HUES6 (cell line): ENCODE results near the gene PTPRS.

Experiments
- H3K27ac ChIP-seq: 2 replicates; pipeline ENCODE4 v1.7.0; 2013; ENCODE audit warnings: low read depth, mild to moderate bottlenecking, low read length, inconsistent platforms
- H3K27me3 ChIP-seq: 2 replicates; pipeline ENCODE4 v1.6.1; 2013; ENCODE audit warnings: low read length; ENCODE audit not compliant: control insufficient read depth, insufficient read depth
- H3K36me3 ChIP-seq: 2 replicates; pipeline ENCODE4 v1.6.1; 2013; ENCODE audit warnings: low read length; ENCODE audit not compliant: control insufficient read depth, insufficient read depth
- H3K4me1 ChIP-seq: 2 replicates; pipeline ENCODE4 v1.6.1; 2013; ENCODE audit warnings: low read length; ENCODE audit not compliant: control insufficient read depth, insufficient read depth
- H3K4me3 ChIP-seq: 2 replicates; pipeline ENCODE4 v1.5.1; 2013; ENCODE audit warnings: low read depth, low read length
- H3K9ac ChIP-seq: one replicate; pipeline ENCODE4 v1.6.1; 2013; ENCODE audit warnings: mild to moderate bottlenecking, low read length
- H3K9me3 ChIP-seq: 2 replicates; pipeline ENCODE4 v1.6.1; 2013; ENCODE audit warnings: low read depth, low read length; ENCODE audit not compliant: control insufficient read depth, insufficient read depth

Gene PTPRS

DNA sequence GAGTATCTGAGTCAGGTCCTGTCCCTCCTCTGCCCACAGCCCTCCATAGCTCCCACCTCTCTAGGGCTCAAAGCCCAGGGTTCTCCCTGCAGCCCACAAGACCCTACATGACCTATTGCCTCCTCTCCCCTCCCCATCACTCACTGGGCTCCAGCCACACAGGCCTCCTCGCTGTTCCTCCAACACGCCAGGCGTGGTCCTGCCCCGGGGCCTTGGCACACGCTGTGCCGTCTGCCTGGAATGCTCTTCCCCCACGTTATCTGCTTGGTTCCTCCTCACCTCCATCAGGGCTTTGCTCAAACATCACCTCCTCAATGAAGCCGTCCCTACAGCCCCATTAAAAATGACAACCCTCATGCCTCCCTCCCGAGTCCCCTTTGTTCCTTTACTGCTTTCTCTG is 21.1 kb downstream of the PTPRS start:
- Histone ChIP-seq H3K4me1 (0 out of 2 replicates have a peak, but pooled peaks cover 4% of the 10 kb centered on the region), H3K9me3 (no peaks in the 10 kb centered on the region), H3K27me3 (no peaks in the 10 kb centered on the region), H3K4me3 (no peak overlapping the region), H3K27ac (no peak overlapping the region), H3K36me3 (peaks cover 6% of the 10 kb centered on the region; the same call in 1 of the 2 replicates), H3K9ac (no peak overlapping the region)

DNA sequence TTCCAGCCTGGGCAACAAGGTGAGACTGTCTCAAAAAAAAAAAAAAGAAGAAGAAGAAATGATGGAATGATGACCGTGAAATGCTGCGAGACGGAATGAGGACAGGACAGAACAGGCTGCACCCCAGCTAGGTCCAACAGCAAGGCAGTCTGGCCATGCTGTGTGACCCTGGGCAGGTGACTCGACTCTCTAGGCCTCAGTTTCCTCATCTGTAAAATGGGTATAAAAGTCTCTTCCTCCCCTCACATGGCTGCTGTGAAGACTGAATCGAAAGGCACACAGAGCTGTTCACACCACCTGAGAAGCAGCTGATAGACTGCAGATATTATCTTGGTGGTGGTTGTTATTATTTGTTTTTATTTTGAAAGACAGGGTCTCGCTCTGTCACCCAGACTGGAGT is 22.3 kb downstream of the PTPRS start:
- no peak overlapping the region for H3K4me3 ChIP-seq
- 0 out of 2 replicates have a peak, but pooled peaks cover 4% of the 10 kb centered on the region for H3K4me1 ChIP-seq
- no peak overlapping the region for H3K9ac ChIP-seq
- no peak overlapping the region for H3K27ac ChIP-seq
- H3K27me3 ChIP-seq: no peaks in the 10 kb centered on the region
- no peaks in the 10 kb centered on the region for H3K9me3 ChIP-seq
- H3K36me3 ChIP-seq: no peaks in the 10 kb centered on the region

DNA sequence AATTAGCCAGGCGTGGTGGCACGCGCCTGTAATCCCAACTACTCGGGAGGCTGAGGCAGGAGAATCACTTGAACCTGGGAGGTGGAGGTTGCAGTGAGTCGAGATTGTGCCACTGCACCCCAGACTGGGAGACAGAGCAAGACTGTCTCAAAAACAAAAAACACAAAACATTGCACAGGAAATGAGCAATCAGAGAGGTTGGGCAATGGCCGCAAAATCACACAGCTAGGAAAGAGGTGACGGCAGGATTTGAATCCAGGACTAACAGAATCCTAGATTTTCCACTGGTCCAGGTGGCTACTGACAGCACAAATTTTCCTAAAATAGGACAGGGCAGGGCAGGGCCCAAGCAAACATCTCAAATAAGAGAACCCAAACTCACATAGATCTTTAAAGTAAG is 23.3 kb downstream of the PTPRS start:
- no peak overlapping the region for H3K4me3 ChIP-seq
- 0 out of 2 replicates have a peak, but pooled peaks cover 4% of the 10 kb centered on the region for H3K4me1 ChIP-seq
- H3K9me3 ChIP-seq: no peaks in the 10 kb centered on the region
- H3K9ac ChIP-seq: no peak overlapping the region
- H3K27me3 ChIP-seq: no peaks in the 10 kb centered on the region
- H3K27ac ChIP-seq: no peak overlapping the region
- H3K36me3 ChIP-seq: 0 out of 2 replicates have a peak, but pooled peaks cover under 1% of the 10 kb centered on the region

DNA sequence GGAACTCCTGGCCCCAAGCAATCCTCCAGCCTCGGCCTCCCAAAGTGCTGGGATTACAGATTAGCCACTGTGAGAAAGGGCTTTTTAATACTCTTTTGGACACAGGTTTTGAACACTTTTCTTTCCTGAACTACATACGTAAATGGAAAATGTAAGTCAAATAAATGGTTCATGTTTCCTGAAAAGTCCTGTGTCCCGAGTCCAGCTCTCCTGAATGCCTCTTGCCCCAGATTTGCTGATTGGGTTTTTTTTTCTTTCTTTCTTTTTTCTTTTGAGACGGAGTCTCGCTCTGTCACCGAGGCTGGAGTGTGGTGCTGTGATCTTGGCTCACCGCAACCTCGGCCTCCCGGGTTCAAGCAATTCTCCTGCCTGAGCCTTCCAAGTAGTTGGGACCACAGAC is 24.5 kb downstream of the PTPRS start:
- peaks cover 2% of the 10 kb centered on the region; the same call in 1 of the 2 replicates for H3K9me3 ChIP-seq
- H3K4me3 ChIP-seq: no peak overlapping the region
- 0 out of 2 replicates have a peak, but pooled peaks cover 3% of the 10 kb centered on the region for H3K36me3 ChIP-seq
- H3K27ac ChIP-seq: no peak overlapping the region
- H3K4me1 ChIP-seq: no peaks in the 10 kb centered on the region
- no peaks in the 10 kb centered on the region for H3K27me3 ChIP-seq
- H3K9ac ChIP-seq: no peak overlapping the region

DNA sequence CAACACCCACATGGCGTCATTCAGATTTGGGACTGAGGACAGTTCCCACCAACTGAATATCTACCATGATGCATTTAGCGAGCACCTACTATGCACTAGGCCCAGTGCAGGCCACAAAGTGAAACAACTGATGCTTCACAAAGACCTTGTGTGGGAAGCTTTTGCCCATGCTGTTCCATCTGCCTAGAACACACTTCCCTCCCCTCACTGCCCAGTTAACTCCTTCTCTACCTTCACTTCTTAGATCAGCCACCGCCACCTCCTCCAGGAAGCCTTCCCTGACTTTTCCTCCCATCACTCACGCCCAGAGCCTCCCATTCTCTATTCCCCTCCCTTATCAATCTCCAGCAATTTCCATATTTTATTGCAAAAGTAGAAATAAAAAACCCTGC is 25.7 kb downstream of the PTPRS start:
- no peak overlapping the region for H3K4me3 ChIP-seq
- no peak overlapping the region for H3K9ac ChIP-seq
- 0 out of 2 replicates have a peak, but pooled peaks cover 3% of the 10 kb centered on the region for H3K36me3 ChIP-seq
- H3K9me3 ChIP-seq: peaks cover 2% of the 10 kb centered on the region; the same call in 1 of the 2 replicates
- H3K27ac ChIP-seq: no peak overlapping the region
- H3K4me1 ChIP-seq: no peaks in the 10 kb centered on the region
- H3K27me3 ChIP-seq: no peaks in the 10 kb centered on the region

DNA sequence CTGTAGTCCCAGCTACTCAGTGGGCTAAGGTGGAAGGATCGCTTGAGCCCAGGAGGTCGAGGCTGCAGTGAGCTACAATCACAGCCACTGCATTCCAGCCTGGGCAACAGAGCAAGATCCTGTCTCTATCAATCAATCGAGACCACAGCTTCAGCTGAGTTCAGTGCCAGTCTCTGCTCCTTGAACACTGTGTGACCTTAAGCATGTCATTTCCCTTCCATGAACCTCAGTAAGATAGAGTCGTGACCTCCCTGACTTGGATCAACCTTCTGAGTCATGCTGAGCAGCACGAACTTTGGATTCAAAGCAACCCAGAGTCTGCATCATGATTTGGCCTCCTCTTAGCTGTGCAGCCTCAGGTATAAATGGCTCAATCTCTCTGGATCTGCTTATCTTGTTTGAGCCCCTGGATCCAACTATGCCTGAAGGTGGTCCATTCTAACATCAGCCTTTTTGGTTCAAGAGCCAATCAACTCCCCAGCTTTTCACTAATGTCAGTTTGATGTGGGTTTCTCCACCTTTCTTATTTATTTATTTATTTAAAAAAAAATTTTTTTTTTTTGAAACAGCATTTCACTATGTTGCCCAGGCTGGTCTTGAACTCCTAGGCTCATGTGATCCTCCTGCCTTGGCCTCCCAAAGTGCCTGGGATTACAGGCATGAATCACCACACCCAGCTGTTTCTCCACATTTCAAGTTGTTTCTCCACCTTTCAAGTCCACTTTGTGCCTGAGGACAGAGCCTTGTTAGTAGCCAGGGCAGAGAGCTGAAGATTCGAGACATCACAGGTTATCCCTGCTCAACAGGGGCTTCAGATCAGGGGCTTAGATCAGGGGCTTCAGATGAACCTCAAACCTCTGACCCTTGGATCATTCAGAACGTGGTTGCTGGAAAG is 26.4 kb downstream of the PTPRS start:
- Histone ChIP-seq H3K4me3 (no peak overlapping the region), H3K4me1 (no peaks in the 10 kb centered on the region), H3K9ac (no peak overlapping the region), H3K27me3 (no peaks in the 10 kb centered on the region), H3K36me3 (0 out of 2 replicates have a peak, but pooled peaks cover 3% of the 10 kb centered on the region), H3K9me3 (peaks cover 2% of the 10 kb centered on the region; the same call in 1 of the 2 replicates), H3K27ac (no peak overlapping the region)

DNA sequence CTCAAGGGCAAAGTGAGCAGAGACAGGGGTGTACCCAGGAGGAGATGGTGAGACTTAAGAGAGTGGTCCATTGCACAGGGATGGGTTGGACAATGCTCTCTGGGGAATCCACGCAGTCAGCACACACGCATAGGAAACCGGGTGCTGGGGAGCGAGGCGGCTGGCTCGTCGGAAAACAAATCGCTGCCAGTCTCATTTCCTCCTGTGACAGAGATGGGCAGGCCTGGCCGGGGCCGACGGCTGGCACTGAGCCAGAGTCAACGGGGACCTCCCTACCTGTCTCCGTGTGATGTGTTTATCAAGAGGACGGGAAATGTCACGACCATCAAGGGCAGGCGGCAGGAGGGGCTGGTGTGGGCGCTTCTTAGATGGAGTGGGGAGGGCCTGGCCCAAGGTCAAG is 27.3 kb downstream of the PTPRS start:
- no peak overlapping the region for H3K27ac ChIP-seq
- no peak overlapping the region for H3K4me3 ChIP-seq
- 0 out of 2 replicates have a peak, but pooled peaks cover 3% of the 10 kb centered on the region for H3K36me3 ChIP-seq
- H3K4me1 ChIP-seq: no peaks in the 10 kb centered on the region
- no peak overlapping the region for H3K9ac ChIP-seq
- H3K9me3 ChIP-seq: peaks cover 2% of the 10 kb centered on the region; the same call in 1 of the 2 replicates
- no peaks in the 10 kb centered on the region for H3K27me3 ChIP-seq

DNA sequence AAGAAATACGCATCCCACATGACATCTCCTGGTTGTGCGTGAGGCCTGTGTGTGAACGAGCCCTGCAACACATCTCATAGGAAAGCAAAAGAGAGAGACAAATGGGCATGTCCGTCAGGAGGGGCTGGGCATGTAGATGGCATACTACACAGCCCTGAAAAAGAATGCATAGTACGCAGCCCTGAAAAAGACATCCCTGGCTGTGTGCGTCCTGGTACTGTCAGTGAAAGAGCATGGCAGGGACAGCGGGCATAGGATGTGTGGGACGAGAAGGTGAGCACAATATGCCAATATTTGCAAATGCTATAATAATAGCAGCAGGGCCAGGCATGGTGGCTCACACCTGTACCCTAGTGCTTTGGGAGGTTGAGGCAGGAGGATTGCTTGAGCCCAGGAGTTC is 28.6 kb downstream of the PTPRS start:
- Histone ChIP-seq H3K4me1 (no peaks in the 10 kb centered on the region), H3K4me3 (no peak overlapping the region), H3K9ac (no peak overlapping the region), H3K27me3 (no peaks in the 10 kb centered on the region), H3K36me3 (0 out of 2 replicates have a peak, but pooled peaks cover 3% of the 10 kb centered on the region), H3K9me3 (peaks cover 2% of the 10 kb centered on the region; the same call in 1 of the 2 replicates), H3K27ac (no peak overlapping the region)

DNA sequence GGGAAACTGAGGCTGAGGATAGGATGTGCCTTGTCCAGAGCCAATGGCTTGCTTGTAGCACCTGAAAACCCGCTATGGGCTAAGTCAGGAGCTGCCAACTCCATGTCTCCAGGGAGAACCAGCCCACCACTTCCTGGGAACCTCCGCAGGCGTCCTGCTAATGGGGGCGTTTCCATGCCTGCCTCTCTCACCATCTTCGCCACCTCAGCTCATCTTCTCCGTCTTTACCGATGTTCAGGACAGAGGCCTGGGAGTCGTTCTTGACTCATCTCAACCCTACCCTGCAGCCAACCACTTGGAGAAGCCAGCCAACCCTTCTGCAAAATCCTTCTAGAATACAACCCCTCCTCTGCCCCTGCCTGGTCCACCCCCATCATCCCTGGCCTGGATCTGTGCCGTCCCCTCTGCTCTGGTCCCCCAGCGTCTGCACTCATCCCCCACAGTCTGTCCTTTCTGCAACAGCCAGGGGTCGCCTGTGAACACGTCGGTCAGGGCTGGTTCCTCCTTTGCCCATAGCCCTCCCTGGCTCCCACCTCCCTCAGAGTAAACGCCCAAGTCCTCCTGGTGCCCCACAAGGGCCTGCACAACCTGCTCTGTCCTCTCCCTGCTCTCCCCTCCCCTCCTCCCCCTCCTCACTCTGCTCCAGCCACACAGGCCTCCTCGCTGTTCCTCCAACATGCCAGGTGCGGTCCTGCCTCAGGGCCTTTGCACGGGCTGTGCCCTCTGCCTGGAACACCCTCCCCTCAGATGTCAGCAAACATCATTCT is 31.0 kb downstream of the PTPRS start:
- H3K4me3 ChIP-seq: no peak overlapping the region
- peaks cover 2% of the 10 kb centered on the region; the same call in 1 of the 2 replicates for H3K9me3 ChIP-seq
- H3K27me3 ChIP-seq: no peaks in the 10 kb centered on the region
- no peak overlapping the region for H3K27ac ChIP-seq
- peaks cover 3% of the 10 kb centered on the region; the same call in 1 of the 2 replicates for H3K4me1 ChIP-seq
- 0 out of 2 replicates have a peak, but pooled peaks cover 3% of the 10 kb centered on the region for H3K36me3 ChIP-seq
- no peak overlapping the region for H3K9ac ChIP-seq

DNA sequence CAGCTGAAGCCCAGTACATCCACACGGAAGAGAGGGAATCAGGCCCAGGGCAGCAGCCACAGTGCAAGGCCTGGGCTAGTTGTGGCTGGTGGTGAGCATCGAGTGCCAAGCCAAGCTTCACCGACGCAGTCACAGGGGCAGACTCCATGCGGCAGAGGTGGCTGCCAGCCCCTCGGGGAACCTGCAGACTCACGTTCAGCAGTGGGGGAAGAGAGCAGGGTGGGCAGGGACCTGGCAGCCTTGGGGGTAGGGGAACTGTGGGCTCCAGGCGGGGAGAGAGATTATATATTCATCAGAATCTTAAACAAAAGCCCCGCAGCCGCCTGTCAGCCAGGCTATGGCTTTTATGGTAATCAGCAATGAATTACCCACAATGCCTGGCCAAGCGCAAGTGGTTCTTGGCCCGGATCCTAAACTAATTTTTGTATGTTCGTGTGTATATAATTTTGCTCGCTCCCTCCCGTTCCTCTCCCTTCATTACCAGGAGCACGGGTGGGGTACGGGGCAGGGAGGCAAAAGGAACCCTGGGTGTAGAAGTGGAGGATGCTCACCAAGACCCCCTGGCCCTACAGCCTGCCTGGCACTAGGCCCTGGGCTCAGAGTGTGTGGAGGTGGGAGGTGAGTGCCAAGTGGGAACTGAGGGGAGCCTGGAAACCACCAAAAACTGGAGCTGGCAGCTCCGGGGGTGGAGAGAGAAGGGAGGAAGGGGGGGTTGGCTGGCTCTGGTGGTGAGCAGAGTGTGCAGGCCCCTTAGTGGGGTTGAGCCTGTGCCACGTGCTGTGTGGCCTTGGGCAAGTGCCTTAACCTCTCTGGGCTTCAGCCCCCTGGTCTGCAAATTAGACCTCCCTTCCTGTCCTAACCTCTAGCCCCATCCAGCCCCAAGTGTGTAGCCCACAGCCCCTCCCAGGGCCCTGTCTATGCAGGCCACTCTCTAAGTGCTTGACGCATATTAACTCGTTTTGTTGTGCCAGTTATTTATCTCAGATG is 31.9 kb downstream of the PTPRS start:
- H3K27ac ChIP-seq: no peak overlapping the region
- H3K9me3 ChIP-seq: peaks cover 2% of the 10 kb centered on the region; the same call in 1 of the 2 replicates
- peaks cover 3% of the 10 kb centered on the region; the same call in 1 of the 2 replicates for H3K4me1 ChIP-seq

More for the DNA sequence above, 31.9 kb downstream of the PTPRS start:
- no peak overlapping the region for H3K4me3 ChIP-seq
- no peaks in the 10 kb centered on the region for H3K27me3 ChIP-seq
- 0 out of 2 replicates have a peak, but pooled peaks cover 3% of the 10 kb centered on the region for H3K36me3 ChIP-seq
- no peak overlapping the region for H3K9ac ChIP-seq
